Skeletal muscle cell (primary cell): ENCODE measurements around the gene FAM171A2.

Experiments used
- DNase-seq: peaks from one replicate; pipeline ENCODE4 v3.0.0-alpha.2; 2010; ENCODE audit warnings: low read depth
- H3K4me3 ChIP-seq: 2 replicates; pipeline ENCODE4 v1.5.1; 2011; ENCODE audit warnings: low read depth, mild to moderate bottlenecking, control low read depth, low read length, moderate library complexity

FAM171A2 gene

GRCh38 chr17:44327715-44328449 lies 35.8 kb downstream of the FAM171A2 start:
- no peak for DNase-seq
- H3K4me3 ChIP-seq: no peak overlapping the region

- H3K4me3 ChIP-seq: peak overlapping the region; percentile 1
- peak; percentile 92 for DNase-seq
Measured at GRCh38 chr17:44326861-44327444, 36.7 kb downstream of the FAM171A2 start.

- peak within 1 kb of the TSS; percentile 87 for H3K4me3 ChIP-seq
- DNase-seq: peak; percentile 81
Measured at GRCh38 chr17:44324571-44325275, 38.9 kb downstream of the FAM171A2 start, which contains the start of gene SLC25A39. SLC25A39 (minus strand) TSS chr17:44324823; CDS start chr17:44323562, 1,261 bp downstream.

- H3K4me3 ChIP-seq: peak overlapping the region; percentile 87
- DNase-seq: no peak
Measured at GRCh38 chr17:44324092-44324570, 39.5 kb downstream of the FAM171A2 start.

- peak overlapping the region; percentile 87 for H3K4me3 ChIP-seq
- no peak for DNase-seq
Measured at GRCh38 chr17:44323359-44324091, 40.1 kb downstream of the FAM171A2 start.

GRCh38 chr17:44322236-44322895 lies 41.3 kb downstream of the FAM171A2 start:
- H3K4me3 ChIP-seq: no peak overlapping the region
- no peak for DNase-seq

GRCh38 chr17:44321246-44322120 lies 42.2 kb downstream of the FAM171A2 start:
- no peak overlapping the region for H3K4me3 ChIP-seq
- no peak for DNase-seq

- no peak overlapping the region for H3K4me3 ChIP-seq
- no peak for DNase-seq
Measured at GRCh38 chr17:44320066-44320465, 43.6 kb downstream of the FAM171A2 start.

GRCh38 chr17:44318077-44318892 lies 45.4 kb downstream of the FAM171A2 start:
- no peak for DNase-seq
- H3K4me3 ChIP-seq: no peak overlapping the region

- no peak overlapping the region for H3K4me3 ChIP-seq
- no peak for DNase-seq
Measured at GRCh38 chr17:44317545-44317944, 46.1 kb downstream of the FAM171A2 start.

- no peak overlapping the region for H3K4me3 ChIP-seq
- DNase-seq: no peak
Measured at GRCh38 chr17:44315760-44316731, 47.6 kb downstream of the FAM171A2 start.

- peak overlapping the region; percentile 38 for H3K4me3 ChIP-seq
- DNase-seq: no peak
Measured at GRCh38 chr17:44314869-44315661, 48.6 kb downstream of the FAM171A2 start.

GRCh38 chr17:44314524-44314868 lies 49.2 kb downstream of the FAM171A2 start:
- no peak overlapping the region for H3K4me3 ChIP-seq
- DNase-seq: no peak

- no peak overlapping the region for H3K4me3 ChIP-seq
- DNase-seq: no peak
Measured at GRCh38 chr17:44314031-44314430, 49.6 kb downstream of the FAM171A2 start.

GRCh38 chr17:44312396-44313104 lies 51.1 kb downstream of the FAM171A2 start:
- H3K4me3 ChIP-seq: no peak overlapping the region
- DNase-seq: no peak
